Left colon (tissue), 2 donors: Measurements from ENCODE around the gene SH3YL1. TPM values are rescaled to one million over a fixed set of nuclear protein-coding genes. Genes with fewer than 3 reads are reported as not detected.

Experiments used
- ATAC-seq: fragments of 200-7000 bp; cut with Tn5 transposase; one replicate; pipeline ENCODE4 v1.9.1; 2020; ENCODE audit warnings: mild to moderate bottlenecking, moderate library complexity
- DNase-seq, 2 donors: peaks; one replicate each; pipeline ENCODE4 v3.0.0-alpha.2; 2020
- intact Hi-C, 2 donors: fragments of 100-400 bp; cut with DNase I in 1 of 2; cut with micrococcal nuclease in 1 of 2; formaldehyde crosslinking; loops; one replicate each; pipeline versions ENCODE4 v1.11.2 to v1.14.0; 2022; cut with DNase I, micrococcal nuclease
- total RNA-seq, 2 donors: library from RNA; stranded (reverse); fragmentation: NEBNext Ultra II Directional; extraction: Animal tissue kit (Norgen Biotek cat#: 25700); gene quantifications; one replicate each; pipeline ENCODE4 v1.2.1, GENCODE V29; 2021
- donor health status: DM: no; HTN: no; CAD: no.
- donor health status: DM: yes; HTN: yes; CAD: no.

The SH3YL1 gene
- total RNA-seq, 2 donors from 2014 or later, result 79.7 to 122 TPM

- DNase-seq (peak; percentile 37 to 40), ATAC-seq (no peak)
- intact Hi-C loops, result no loop called here
Measured at GRCh38 chr2:263022-263738, 652 bp downstream of the SH3YL1 start.

DNA sequence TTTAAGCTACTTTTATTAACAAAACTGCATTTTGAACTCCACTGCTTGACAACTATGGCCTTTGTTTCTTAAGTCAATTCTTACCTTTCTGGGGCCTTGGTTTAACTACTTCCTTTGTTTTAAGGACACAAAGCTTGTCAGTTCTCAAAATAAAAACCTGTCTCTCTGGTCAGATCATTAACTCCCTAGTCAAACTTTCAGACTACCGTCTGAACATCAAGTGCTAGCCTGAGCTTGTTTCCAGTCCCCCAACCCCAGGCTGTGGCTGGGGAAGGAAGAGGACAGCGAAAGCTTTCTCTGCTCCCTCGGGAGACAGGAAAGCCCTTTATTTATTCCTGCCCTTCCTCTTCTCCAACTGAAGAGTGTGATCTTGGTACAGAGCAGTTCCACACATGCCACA is 1.7 kb downstream of the SH3YL1 start:
- intact Hi-C loops, result no loop called here
- DNase-seq (no peak), ATAC-seq (no peak)

GRCh38 chr2:260507-261161 is 3.2 kb downstream of the SH3YL1 start:
- ATAC-seq (no peak), DNase-seq (no peak)
- intact Hi-C loops, result no loop called here

- no peak for DNase-seq
Measured at GRCh38 chr2:259789-260331, 4.0 kb downstream of the SH3YL1 start.

DNA sequence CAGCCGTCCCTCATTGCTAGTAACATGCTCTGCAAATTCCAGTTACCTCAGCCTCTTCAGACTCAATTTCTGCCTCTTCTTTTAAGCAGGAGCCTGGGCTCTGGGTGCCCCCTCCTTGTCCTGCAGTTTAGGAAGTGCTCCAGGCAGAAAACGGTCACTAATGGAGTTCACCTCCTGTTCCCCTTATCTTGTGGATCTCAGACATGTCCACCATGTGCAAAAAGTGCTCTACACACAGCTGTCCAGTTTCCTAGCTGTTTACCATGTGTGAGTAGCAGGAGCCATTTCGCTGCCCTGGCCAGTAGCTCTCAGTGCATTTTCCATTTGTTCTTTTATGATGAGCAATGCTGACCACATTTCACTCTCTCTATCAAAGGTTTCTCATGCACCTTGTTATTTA is 4.9 kb downstream of the SH3YL1 start:
- no peak for ATAC-seq
- DNase-seq, result no peak
- intact Hi-C loops, result no loop called here

More at GRCh38 chr2:259789-260331, 4.0 kb downstream of the SH3YL1 start:
- no peak for ATAC-seq
- intact Hi-C loops, result no loop called here

GRCh38 chr2:257842-258241 is 6.0 kb downstream of the SH3YL1 start:
- intact Hi-C loops, result no loop called here
- ATAC-seq (no peak), DNase-seq (no peak)

- intact Hi-C loops, result no loop called here
- DNase-seq (no peak), ATAC-seq (no peak)
Measured at GRCh38 chr2:257429-257828, 6.4 kb downstream of the SH3YL1 start.

DNA sequence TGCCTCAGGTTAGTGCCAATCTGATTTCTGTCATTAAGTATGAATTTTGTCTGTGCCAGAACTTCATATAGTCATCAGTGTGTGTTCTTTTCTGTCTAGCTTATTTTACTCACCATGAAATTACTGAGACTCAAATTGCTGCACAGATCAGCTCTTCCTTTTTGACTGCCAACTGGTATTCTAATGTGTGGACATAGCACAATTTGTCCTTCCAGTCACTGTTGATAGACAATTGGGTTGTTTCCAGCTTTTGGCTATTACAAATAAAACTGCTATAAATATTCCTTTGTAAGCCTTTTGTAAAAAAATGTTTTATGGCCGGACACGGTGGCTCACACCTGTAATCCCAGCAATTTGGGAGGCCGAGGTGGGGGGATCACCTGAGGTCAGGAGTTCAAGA is 7.7 kb downstream of the SH3YL1 start:
- DNase-seq, result no peak
- intact Hi-C loops, result no loop called here
- ATAC-seq, result no peak

DNA sequence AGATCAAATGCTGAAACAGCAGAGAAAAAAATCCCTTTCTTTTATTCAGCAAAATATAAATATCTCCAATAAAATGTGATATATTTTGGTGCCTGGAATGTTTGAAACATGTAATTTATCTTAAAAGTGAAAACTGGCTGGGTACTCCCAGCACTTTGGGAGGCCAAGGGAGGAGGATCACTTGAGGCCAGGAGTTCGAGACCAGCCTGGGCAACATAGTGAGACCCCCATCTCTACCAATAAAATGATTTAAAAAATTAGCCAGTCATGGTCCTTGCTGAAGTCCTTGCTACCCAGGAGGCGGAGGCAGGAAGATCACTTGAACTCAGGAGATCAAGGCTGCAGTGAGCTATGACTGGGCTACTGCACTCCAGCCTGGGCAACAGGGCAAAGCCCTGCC is 8.6 kb downstream of the SH3YL1 start:
- intact Hi-C loops, result no loop called here
- ATAC-seq (no peak), DNase-seq (no peak)

DNA sequence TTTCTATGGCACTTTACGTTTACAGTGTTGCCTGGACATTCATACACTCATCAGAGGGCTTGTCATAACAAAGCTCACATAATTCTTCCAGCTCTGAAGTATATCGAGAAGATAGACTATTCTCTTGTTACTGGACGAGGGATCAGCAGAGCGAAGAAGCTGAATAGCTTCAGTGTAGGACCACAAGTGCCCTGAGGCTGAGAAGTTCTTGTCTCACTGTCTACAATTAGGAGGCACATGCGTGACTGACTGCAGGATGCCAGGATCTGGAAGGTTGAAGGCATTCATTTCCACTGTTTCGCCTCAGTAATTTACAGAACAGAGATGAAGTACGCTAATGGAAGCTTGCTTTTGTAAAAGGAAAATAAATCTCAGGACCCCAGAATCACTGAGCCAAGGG is 9.6 kb downstream of the SH3YL1 start:
- no peak for ATAC-seq
- intact Hi-C loops, result no loop called here
- no peak for DNase-seq

GRCh38 chr2:253202-253638 is 10.6 kb downstream of the SH3YL1 start:
- intact Hi-C loops, result no loop called here
- no peak for DNase-seq
- no peak for ATAC-seq

DNA sequence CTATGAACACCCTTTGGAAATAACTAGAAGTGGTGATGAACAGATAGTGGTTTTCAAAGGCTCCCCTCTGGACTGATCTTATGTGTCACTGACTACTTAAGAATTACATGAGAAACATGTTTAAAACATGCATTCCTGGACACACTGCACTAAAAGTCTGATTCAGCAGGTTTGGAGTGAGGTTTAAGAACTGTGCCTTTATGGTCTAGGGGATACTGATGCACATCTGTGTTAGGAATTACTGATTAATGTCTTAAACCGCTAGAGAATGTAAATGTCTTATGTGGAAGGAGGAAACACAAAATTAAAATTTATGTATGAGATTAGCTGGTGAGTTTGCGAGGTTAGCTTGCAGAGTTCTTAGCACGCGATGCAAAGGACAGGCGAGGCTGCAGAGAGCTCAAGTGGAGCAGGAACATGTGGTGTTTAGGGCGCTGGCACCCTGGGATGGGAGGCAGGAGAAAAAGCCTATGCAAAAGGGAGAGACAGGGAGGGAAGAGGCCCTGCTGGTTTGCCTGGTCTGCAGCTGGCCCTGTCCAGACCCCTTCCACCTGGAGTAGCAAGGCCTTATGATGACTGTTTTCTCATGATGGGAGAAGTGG is 11.7 kb downstream of the SH3YL1 start:
- ATAC-seq (no peak), DNase-seq (no peak)
- intact Hi-C loops, result no loop called here

- ATAC-seq (no peak), DNase-seq (no peak)
- intact Hi-C loops, result no loop called here
Measured at GRCh38 chr2:249538-250042, 14.2 kb downstream of the SH3YL1 start.

- intact Hi-C loops, result no loop called here
- ATAC-seq (no peak), DNase-seq (no peak)
Measured at GRCh38 chr2:248724-249123, 15.1 kb downstream of the SH3YL1 start.

GRCh38 chr2:246489-247144 is 17.2 kb downstream of the SH3YL1 start:
- intact Hi-C loops, result no loop called here
- DNase-seq, result no peak

DNA sequence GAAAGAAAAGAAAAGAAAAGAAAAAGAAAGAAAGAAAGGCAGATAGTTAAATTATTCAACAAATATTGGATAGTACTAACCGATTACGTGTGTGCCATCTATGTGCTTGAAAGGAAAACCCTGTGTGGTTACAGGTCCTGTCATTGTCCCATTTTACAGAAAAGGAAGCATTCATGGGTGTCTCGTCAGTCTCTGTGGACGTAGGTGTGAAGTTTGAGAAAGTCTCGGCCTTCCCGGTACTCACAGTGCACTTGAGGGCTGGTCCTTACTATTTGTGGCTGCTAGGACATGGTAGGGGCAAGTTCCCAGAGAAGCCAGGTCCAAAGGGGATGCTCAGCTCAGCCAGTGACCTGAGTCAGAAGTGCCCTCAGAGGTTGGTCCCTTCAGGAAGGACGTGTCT is 19.3 kb downstream of the SH3YL1 start:
- intact Hi-C loops, result no loop called here
- DNase-seq, result no peak
- no peak for ATAC-seq

More at GRCh38 chr2:246489-247144, 17.2 kb downstream of the SH3YL1 start:
- peak; percentile 66 for ATAC-seq

GRCh38 chr2:238869-239268 is 25.0 kb downstream of the SH3YL1 start:
- ATAC-seq (no peak), DNase-seq (no peak)
- intact Hi-C loops, result no loop called here

DNA sequence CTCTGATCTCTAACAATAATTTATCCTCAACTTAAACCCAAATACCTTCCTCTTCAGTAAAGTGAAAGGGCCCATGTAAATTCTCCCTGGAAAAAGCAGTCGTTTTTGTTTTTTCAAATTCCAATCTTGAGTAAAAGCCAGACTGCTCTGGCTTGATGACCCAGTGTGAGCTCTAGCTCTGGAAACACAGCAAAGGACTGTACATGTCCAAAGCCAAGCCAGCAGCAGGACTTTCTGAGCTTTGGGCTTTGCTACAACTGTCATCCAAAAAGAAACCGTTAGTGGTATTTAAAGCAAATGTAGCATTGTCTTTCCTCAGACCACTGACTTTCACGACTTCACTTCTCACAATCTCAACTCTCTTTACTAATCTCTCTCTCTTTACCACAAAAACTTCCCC is 25.4 kb downstream of the SH3YL1 start:
- ATAC-seq (no peak), DNase-seq (no peak)
- intact Hi-C loops, result no loop called here

GRCh38 chr2:237878-238277 is 26.0 kb downstream of the SH3YL1 start:
- intact Hi-C loops, result no loop called here
- ATAC-seq, result no peak
- no peak for DNase-seq
